ENCODE results near the gene ETNK1. TPM values are rescaled to one million over a fixed set of nuclear protein-coding genes. Genes with fewer than 3 reads are reported as not detected.

Gene ETNK1
- total RNA-seq, 2 experiments from 2014 or later = 23.7 to 88.1 TPM

DNA sequence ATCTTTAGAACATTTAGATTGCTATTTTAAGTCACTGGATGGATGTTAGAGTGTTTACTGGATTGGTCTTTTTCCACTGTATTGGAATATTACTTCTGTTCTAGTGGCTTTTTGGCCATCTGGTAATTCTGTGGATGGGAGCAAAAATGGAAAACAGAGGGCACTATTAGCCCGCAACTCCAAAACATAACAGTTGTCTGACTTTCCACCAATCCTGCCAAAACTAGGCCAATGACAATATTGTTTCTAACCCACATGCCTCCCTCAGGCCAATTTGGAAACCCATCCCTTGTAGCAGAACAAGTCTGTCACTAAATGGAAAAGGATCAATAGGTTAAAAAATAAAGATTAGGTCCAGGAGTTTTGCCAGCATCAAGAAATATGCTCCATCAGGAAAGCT, 97.8 kb downstream of the ETNK1 start:
- Histone ChIP-seq H4K20me1 (ENCODE audit: insufficient read depth, low read length) (no peaks in the 10 kb centered on the region), H3K4me3 (ENCODE audit: low read depth, low read length, poor library complexity, severe bottlenecking) (no peak overlapping the region), H3K9me2 (ENCODE audit: insufficient read depth, low read length) (no peaks in the 10 kb centered on the region), H2AFZ (ENCODE audit: low read length) (no peak overlapping the region), H3K36me3 (ENCODE audit: insufficient read depth, low read length) (no peaks in the 10 kb centered on the region), H3K9me3 (ENCODE audit: low read length) (no peaks in the 10 kb centered on the region), H3K4me2 (ENCODE audit: low read length) (no peak overlapping the region), H3K4me1 (ENCODE audit: insufficient read depth, low read length, poor library complexity, severe bottlenecking) (no peaks in the 10 kb centered on the region), H3K79me2 (ENCODE audit: insufficient read depth, low read depth, low read length) (no peaks in the 10 kb centered on the region), H3K27ac (ENCODE audit: low read depth, low read length, poor library complexity, severe bottlenecking) (no peak overlapping the region)
- POLR2A ChIA-PET = no interaction called here
- intact Hi-C loops (cut with micrococcal nuclease; ENCODE audit: unreplicated experiment) = no loop called here
- BruUV-seq (replicated peaks) = no TSS peak
- CTCF ChIA-PET (ENCODE audit: unreplicated experiment) = no interaction called here
- DNase-seq (ENCODE audit: low spot score) = no peak
- TF ChIP-seq, protein P1, sequence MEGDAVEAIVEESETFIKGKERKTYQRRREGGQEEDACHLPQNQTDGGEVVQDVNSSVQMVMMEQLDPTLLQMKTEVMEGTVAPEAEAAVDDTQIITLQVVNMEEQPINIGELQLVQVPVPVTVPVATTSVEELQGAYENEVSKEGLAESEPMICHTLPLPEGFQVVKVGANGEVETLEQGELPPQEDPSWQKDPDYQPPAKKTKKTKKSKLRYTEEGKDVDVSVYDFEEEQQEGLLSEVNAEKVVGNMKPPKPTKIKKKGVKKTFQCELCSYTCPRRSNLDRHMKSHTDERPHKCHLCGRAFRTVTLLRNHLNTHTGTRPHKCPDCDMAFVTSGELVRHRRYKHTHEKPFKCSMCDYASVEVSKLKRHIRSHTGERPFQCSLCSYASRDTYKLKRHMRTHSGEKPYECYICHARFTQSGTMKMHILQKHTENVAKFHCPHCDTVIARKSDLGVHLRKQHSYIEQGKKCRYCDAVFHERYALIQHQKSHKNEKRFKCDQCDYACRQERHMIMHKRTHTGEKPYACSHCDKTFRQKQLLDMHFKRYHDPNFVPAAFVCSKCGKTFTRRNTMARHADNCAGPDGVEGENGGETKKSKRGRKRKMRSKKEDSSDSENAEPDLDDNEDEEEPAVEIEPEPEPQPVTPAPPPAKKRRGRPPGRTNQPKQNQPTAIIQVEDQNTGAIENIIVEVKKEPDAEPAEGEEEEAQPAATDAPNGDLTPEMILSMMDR (conservative IDR thresholded peaks at IDR 0.05; ENCODE audit: low read length) = no peak
- no peak for TF ChIP-seq EZH2phosphoT487 (IDR thresholded peaks at IDR 0.05; ENCODE audit: borderline replicate concordance, low read depth, low read length)

GRCh38 chr12:22728987-22729386, 104.0 kb downstream of the ETNK1 start:
- no peaks in the 10 kb centered on the region for H4K20me1 ChIP-seq (ENCODE audit: insufficient read depth, low read length)
- no peaks in the 10 kb centered on the region for H3K79me2 ChIP-seq (ENCODE audit: insufficient read depth, low read depth, low read length)
- H3K36me3 ChIP-seq (ENCODE audit: insufficient read depth, low read length) = no peaks in the 10 kb centered on the region
- intact Hi-C loops (cut with micrococcal nuclease; ENCODE audit: unreplicated experiment) = no loop called here
- no peak overlapping the region for H3K4me3 ChIP-seq (ENCODE audit: low read depth, low read length, poor library complexity, severe bottlenecking)
- H3K9me3 ChIP-seq (ENCODE audit: low read length) = no peaks in the 10 kb centered on the region
- no peaks in the 10 kb centered on the region for H3K4me1 ChIP-seq (ENCODE audit: insufficient read depth, low read length, poor library complexity, severe bottlenecking)
- no peak for DNase-seq (ENCODE audit: low spot score)
- ChIA-PET POLR2A (no interaction called here), CTCF (ENCODE audit: unreplicated experiment) (no interaction called here)
- H2AFZ ChIP-seq (ENCODE audit: low read length) = no peak overlapping the region
- no peak for TF ChIP-seq EZH2phosphoT487 (IDR thresholded peaks at IDR 0.05; ENCODE audit: borderline replicate concordance, low read depth, low read length)
- TF ChIP-seq, protein P1 (conservative IDR thresholded peaks at IDR 0.05; ENCODE audit: low read length) = no peak
- BruUV-seq (replicated peaks) = no TSS peak
- H3K27ac ChIP-seq (ENCODE audit: low read depth, low read length, poor library complexity, severe bottlenecking) = no peak overlapping the region
- no peak overlapping the region for H3K4me2 ChIP-seq (ENCODE audit: low read length)
- no peaks in the 10 kb centered on the region for H3K9me2 ChIP-seq (ENCODE audit: insufficient read depth, low read length)

- POLR2A ChIA-PET = interaction anchor here (0.5 to 1.1 kb wide), 2 partner anchors 19 to 97 kb away, joined by 3 to 4 read pairs; no protein-coding TSS in a partner anchor
- H3K4me3 ChIP-seq (ENCODE audit: low read depth, low read length, poor library complexity, severe bottlenecking) = no peak overlapping the region
- no peaks in the 10 kb centered on the region for H3K4me1 ChIP-seq (ENCODE audit: insufficient read depth, low read length, poor library complexity, severe bottlenecking)
- CTCF ChIA-PET (ENCODE audit: unreplicated experiment) = no interaction called here
- intact Hi-C loops (cut with micrococcal nuclease; ENCODE audit: unreplicated experiment) = no loop called here
- H3K79me2 ChIP-seq (ENCODE audit: insufficient read depth, low read depth, low read length) = no peaks in the 10 kb centered on the region
- no peaks in the 10 kb centered on the region for H3K36me3 ChIP-seq (ENCODE audit: insufficient read depth, low read length)
- no TSS peak for BruUV-seq (replicated peaks)
- H3K9me2 ChIP-seq (ENCODE audit: insufficient read depth, low read length) = no peaks in the 10 kb centered on the region
- no peak overlapping the region for H2AFZ ChIP-seq (ENCODE audit: low read length)
- H3K27ac ChIP-seq (ENCODE audit: low read depth, low read length, poor library complexity, severe bottlenecking) = no peak overlapping the region
- no peaks in the 10 kb centered on the region for H3K9me3 ChIP-seq (ENCODE audit: low read length)
- no peak overlapping the region for H3K4me2 ChIP-seq (ENCODE audit: low read length)
- H4K20me1 ChIP-seq (ENCODE audit: insufficient read depth, low read length) = no peaks in the 10 kb centered on the region
- no peak for TF ChIP-seq EZH2phosphoT487 (IDR thresholded peaks at IDR 0.05; ENCODE audit: borderline replicate concordance, low read depth, low read length)
- TF ChIP-seq, protein P1 (conservative IDR thresholded peaks at IDR 0.05; ENCODE audit: low read length) = no peak
- no peak for DNase-seq (ENCODE audit: low spot score)
Measured at GRCh38 chr12:22729431-22729956, 104.5 kb downstream of the ETNK1 start.

Measured in OCI-LY7 (cell line).